HG03520 (cell line): Measurements from ENCODE around the gene ZNF331.

Source experiments
- ATAC-seq: cut with Tn5 transposase; IDR thresholded peaks from one replicate; pipeline ENCODE4 v1.9.1; 2021; ENCODE audit warnings: mild to moderate bottlenecking, moderate library complexity; ENCODE audit not compliant: unreplicated experiment

ZNF331 gene

GRCh38 chr19:53624771-53625545 is 87.0 kb downstream of the ZNF331 start:
- no peak for ATAC-seq

- no peak for ATAC-seq
Measured at GRCh38 chr19:53626486-53626885, 88.5 kb downstream of the ZNF331 start.

- no peak for ATAC-seq
Measured at GRCh38 chr19:53626976-53627375, 89.0 kb downstream of the ZNF331 start.
